BLaER1 treated with 17β-estradiol and CSF1 and Interleukin-3, amounts not matched to agents 10 nM and 100 nM (cell line): ENCODE data around the gene SEC24A.
"Not testable (repeated sequence)": the region's sequence is repeated elsewhere in the genome, so short reads cannot be mapped to it uniquely, and the experiment has no call there.

Experiments used
- H3K27ac ChIP-seq, 11 experiments: shearing (Covaris generic); formaldehyde crosslinking; 2 replicates each; pipeline ENCODE4 v1.8.1; 2022
- H3K27me3 ChIP-seq, 11 experiments: shearing (Covaris generic); formaldehyde crosslinking; 2 replicates each; pipeline ENCODE4 v1.8.1; 2022
- H3K36me3 ChIP-seq, 11 experiments: shearing (Covaris generic); formaldehyde crosslinking; 2 replicates each; pipeline ENCODE4 v1.8.1; 2022
- H3K4me1 ChIP-seq, 10 experiments: shearing (Covaris generic); formaldehyde crosslinking; 2 replicates each; pipeline ENCODE4 v1.8.1; 2022
- H3K4me2 ChIP-seq, 11 experiments: shearing (Covaris generic); formaldehyde crosslinking; 2 replicates each; pipeline ENCODE4 v1.8.1; 2022
- H3K4me3 ChIP-seq, 10 experiments: shearing (Covaris generic); formaldehyde crosslinking; 2 replicates each; pipeline ENCODE4 v1.8.1; 2022
- H3K9ac ChIP-seq, 11 experiments: shearing (Covaris generic); formaldehyde crosslinking; 2 replicates each; pipeline ENCODE4 v1.8.1; 2022
- H3K9me3 ChIP-seq, 11 experiments: shearing (Covaris generic); formaldehyde crosslinking; replicated peaks in 1 of 11; 2 replicates each; pipeline ENCODE4 v1.8.1; 2022
- H4K20me1 ChIP-seq, 11 experiments: shearing (Covaris generic); formaldehyde crosslinking; 2 replicates each; pipeline ENCODE4 v1.8.1; 2022
- Cebpa-rat ChIP-seq, 11 experiments: shearing (Covaris generic); IDR thresholded peaks; 2 replicates each; pipeline ENCODE4 v1.8.1; 2022

SEC24A gene

DNA sequence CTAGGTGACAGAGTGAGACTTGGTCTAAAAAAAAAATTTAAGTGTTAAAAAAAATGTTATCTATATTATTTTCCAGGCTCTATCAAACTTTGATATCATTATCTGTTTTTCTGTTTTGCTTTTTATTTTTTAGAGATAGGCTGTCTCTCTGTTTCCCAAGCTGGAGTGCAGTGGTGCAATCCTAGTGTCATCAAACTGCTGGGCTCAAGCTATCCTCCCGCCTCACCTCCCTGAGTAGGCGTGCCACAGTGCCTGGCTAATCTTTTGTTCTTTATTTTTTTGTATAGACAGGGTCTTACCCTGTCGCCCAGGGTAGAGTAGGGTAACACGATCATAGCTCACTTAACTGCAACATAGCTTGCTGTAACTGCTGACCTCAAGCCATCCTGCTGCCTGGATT lies 14.4 kb downstream of the SEC24A start:
- no peak overlapping the region for H3K9ac ChIP-seq
- H3K27ac ChIP-seq = no peak overlapping the region
- peaks cover 11 to 80% (median 46%) of the 10 kb centered on the region in 11 experiments; a peak in 17 of 22 replicates for H4K20me1 ChIP-seq
- peaks cover 61 to 90% (median 73%) of the 10 kb centered on the region in 11 experiments for H3K36me3 ChIP-seq
- peaks cover 0 to 4% (median 0%) of the 10 kb centered on the region in 10 experiments; a peak in 1 of 20 replicates for H3K4me1 ChIP-seq
- no peak overlapping the region for H3K4me3 ChIP-seq
- no peak overlapping the region for H3K4me2 ChIP-seq
- no peak for TF ChIP-seq Cebpa-rat (IDR thresholded peaks at IDR 0.05)
- no peaks in the 10 kb centered on the region for H3K27me3 ChIP-seq
- no peaks in the 10 kb centered on the region for H3K9me3 ChIP-seq

DNA sequence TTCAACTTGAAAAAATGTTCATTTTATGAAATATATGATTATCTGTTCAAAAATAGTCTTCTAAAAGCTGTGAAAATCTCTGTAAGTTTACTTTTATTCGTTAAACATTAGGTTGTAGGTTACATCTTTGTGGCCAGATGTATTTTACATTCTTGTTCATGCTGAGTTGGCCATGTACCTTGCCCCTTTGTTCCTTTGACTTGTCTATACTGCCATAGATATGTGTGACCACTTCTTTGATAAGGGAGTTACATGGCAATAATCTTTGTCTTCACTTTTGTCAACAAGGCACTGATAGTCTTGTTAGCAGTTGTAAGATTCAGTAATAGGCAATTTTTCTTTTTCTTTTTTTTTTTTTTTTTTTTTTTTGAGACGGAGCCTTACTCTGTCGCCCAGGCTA lies 15.9 kb downstream of the SEC24A start:
- H3K9me3 ChIP-seq = no peaks in the 10 kb centered on the region
- peaks cover 68 to 99% (median 76%) of the 10 kb centered on the region in 11 experiments for H3K36me3 ChIP-seq
- H4K20me1 ChIP-seq = peaks cover 11 to 71% (median 37%) of the 10 kb centered on the region in 11 experiments; a peak in 16 of 22 replicates
- H3K4me3 ChIP-seq = no peak overlapping the region
- no peak overlapping the region for H3K4me2 ChIP-seq
- H3K9ac ChIP-seq = no peak overlapping the region
- TF ChIP-seq Cebpa-rat (IDR thresholded peaks at IDR 0.05) = no peak
- H3K27ac ChIP-seq = no peak overlapping the region
- H3K4me1 ChIP-seq = peaks cover 0 to 4% (median 0%) of the 10 kb centered on the region in 10 experiments; a peak in 1 of 20 replicates
- H3K27me3 ChIP-seq = no peaks in the 10 kb centered on the region

DNA sequence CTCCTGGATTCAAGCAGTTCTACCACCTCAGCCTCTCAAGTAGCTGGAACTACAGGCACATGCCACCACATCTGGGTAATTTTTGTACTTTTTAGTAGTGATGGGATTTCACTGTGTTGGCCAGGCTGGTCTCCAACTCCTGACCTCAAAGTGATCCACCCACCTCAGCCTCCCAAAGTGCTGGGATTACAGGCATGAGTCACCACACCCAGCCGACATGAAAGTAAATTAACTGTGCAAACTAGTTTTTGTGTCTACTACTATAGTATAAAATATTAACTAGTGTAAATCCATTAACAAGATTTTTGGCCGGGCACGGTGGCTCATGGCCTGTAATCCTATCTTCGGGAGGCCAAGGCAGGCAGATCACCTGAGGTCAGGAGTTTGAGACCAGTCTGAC lies 25.0 kb downstream of the SEC24A start:
- H4K20me1 ChIP-seq = peaks cover 0 to 29% (median 4%) of the 10 kb centered on the region in 11 experiments; a peak in 8 of 22 replicates
- H3K9ac ChIP-seq, H3K27ac ChIP-seq, H3K9me3 ChIP-seq, H3K4me1 ChIP-seq, H3K4me2 ChIP-seq, H3K4me3 ChIP-seq, H3K27me3 ChIP-seq: not testable (repeated sequence)
- peaks cover 84 to 99% (median 93%) of the 10 kb centered on the region in 11 experiments for H3K36me3 ChIP-seq

DNA sequence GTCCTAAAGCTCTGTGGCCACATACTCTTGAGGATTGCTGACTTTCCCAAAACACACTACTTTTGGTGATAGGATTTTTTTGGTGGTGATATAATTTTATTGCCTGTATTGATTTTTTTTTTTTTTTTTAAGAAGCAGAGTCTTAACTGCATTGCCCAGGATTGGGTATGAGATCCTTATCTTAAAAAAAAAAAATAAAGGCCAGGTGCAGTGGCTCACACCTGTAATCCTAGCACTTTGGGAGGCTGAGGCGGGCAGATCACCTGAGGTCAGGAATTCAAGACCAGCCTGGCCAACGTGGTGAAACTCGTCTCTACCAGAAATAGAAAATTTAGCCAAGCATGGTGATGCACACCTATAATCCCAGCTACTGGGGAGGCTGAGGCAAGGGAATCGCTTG lies 28.8 kb downstream of the SEC24A start:
- peaks cover 95 to 100% (median 99%) of the 10 kb centered on the region in 11 experiments for H3K36me3 ChIP-seq
- H3K4me2 ChIP-seq, H3K27ac ChIP-seq, H3K9ac ChIP-seq, H3K9me3 ChIP-seq, H4K20me1 ChIP-seq, H3K27me3 ChIP-seq, H3K4me1 ChIP-seq, H3K4me3 ChIP-seq: not testable (repeated sequence)

DNA sequence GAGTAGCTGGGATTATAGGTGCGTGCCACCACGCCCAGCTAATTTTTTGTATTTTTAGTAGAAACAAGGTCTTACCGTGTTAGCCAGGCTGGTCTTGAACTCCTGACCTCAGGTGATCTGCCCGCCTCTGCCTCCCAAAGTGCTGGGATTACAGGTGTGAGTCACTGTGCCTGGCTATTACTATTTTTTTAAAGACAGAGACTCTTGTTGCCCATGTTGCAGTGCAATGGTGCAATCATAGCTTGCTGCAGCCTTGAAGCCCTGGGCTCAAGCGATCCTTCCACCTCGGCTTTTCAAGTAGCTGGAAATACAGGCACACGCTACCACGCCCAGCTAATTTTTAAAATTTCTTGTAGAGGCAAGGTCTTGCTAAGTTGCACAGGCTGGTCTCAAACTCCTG lies 41.6 kb downstream of the SEC24A start:
- H3K4me1 ChIP-seq, H3K4me3 ChIP-seq, H3K27me3 ChIP-seq, H3K9ac ChIP-seq, H3K27ac ChIP-seq, H4K20me1 ChIP-seq, H3K9me3 ChIP-seq, H3K4me2 ChIP-seq: not testable (repeated sequence)
- peaks cover 80 to 100% (median 93%) of the 10 kb centered on the region in 11 experiments for H3K36me3 ChIP-seq

DNA sequence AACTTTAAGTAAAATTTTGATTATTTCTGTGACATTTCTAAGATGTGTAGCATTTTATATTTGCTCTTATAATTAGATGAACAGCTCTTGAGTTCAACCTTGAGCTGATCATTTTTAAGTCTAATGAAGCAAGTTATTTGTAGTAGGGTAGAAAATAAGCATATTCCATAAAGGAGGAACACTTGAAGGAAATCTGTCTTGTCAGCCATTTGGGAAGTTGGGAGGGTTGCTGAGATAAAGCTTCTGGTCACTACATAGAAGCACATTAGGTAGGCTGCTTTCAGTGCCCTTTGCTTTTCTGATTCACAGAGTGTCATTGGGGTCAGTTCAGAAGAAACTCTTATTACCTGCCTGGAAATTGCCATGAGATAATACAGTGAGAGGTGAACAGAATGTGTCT lies 44.1 kb downstream of the SEC24A start:
- Histone ChIP-seq H3K4me2 (no peak overlapping the region), H3K4me3 (no peak overlapping the region), H3K9me3 (no peaks in the 10 kb centered on the region), H3K9ac (no peak overlapping the region), H4K20me1 (no peaks in the 10 kb centered on the region; a peak in 1 of 22 replicates), H3K4me1 (no peaks in the 10 kb centered on the region), H3K27me3 (no peaks in the 10 kb centered on the region), H3K27ac (no peak overlapping the region), H3K36me3 (peaks cover 69 to 96% (median 85%) of the 10 kb centered on the region in 11 experiments)
- no peak for TF ChIP-seq Cebpa-rat (IDR thresholded peaks at IDR 0.05)

DNA sequence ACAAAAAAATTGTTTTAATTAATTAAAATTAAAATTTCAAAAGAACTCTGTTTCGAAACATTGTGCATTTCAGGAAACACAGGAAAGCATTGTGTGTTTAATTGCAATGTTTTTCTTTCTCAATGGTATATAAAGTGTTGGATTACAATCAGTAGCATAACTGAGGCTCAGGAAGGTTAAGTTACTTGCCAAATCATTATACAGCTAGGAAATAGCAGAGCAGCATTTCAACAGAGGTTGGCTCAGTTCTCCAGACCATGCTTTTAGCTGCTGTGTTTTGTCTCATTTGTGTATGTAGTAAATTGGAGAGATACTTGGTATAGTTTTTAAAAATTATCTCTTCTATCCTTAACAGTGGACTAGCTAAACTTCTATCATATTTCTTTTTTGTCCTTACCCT lies 59.7 kb downstream of the SEC24A start:
- Histone ChIP-seq H3K27ac (no peak overlapping the region), H3K36me3 (peaks cover 87 to 100% (median 94%) of the 10 kb centered on the region in 11 experiments)
- no peak for TF ChIP-seq Cebpa-rat (IDR thresholded peaks at IDR 0.05)

DNA sequence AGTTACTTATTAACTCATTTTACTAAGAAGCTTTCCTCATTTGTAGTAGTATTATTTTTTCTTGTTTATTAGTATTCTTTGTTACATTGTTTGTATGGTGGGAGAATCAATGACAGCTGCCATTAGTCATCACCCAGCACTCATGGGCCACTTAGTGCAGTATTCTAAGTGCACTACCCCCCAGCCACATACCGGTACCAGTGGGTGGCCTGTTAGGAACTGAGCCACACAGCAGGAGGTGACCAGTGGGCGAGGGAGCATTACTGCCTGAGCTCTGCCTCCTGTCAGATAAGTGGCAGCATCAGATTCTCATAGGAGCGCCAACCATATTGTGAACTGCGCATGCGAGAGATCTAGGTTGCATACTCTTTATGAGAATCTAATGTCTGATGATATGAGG lies 65.5 kb downstream of the SEC24A start:
- Histone ChIP-seq H3K9me3 (no peaks in the 10 kb centered on the region), H3K36me3 (peaks cover 86 to 100% (median 94%) of the 10 kb centered on the region in 11 experiments), H3K4me1 (no peaks in the 10 kb centered on the region), H3K27me3 (no peaks in the 10 kb centered on the region), H3K4me2 (no peak overlapping the region), H3K9ac (no peak overlapping the region), H3K27ac (no peak overlapping the region), H4K20me1 (no peaks in the 10 kb centered on the region), H3K4me3 (no peak overlapping the region)
- TF ChIP-seq Cebpa-rat (IDR thresholded peaks at IDR 0.05) = no peak

More for the DNA sequence above, 59.7 kb downstream of the SEC24A start:
- no peaks in the 10 kb centered on the region for H3K9me3 ChIP-seq
- H3K4me2 ChIP-seq = no peak overlapping the region
- H3K4me1 ChIP-seq = no peaks in the 10 kb centered on the region
- H3K4me3 ChIP-seq = no peak overlapping the region
- no peak overlapping the region for H3K9ac ChIP-seq
- no peaks in the 10 kb centered on the region; a peak in 1 of 22 replicates for H4K20me1 ChIP-seq
- H3K27me3 ChIP-seq = no peaks in the 10 kb centered on the region

DNA sequence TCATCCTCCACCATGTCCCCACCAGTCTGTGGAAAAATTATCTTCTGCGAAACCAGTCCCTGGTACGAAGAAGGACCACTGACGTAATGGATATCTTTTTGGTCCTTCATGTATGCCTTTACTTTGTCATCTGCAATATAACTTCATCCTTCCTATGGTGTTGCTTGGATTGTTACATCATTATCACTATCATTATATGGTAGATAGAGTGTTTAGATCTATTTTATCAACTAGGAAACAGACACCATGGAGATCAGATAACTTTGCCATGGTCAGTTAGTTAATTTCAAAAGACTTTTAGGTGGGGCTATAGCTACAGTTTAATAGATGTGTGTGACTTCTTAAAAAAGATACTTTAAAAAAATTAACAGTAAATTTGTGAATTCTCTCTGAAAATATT lies 66.0 kb downstream of the SEC24A start:
- Histone ChIP-seq H4K20me1 (no peaks in the 10 kb centered on the region), H3K4me2 (no peak overlapping the region), H3K27ac (no peak overlapping the region), H3K4me1 (no peaks in the 10 kb centered on the region), H3K9me3 (no peaks in the 10 kb centered on the region), H3K36me3 (peaks cover 86 to 100% (median 94%) of the 10 kb centered on the region in 11 experiments), H3K4me3 (no peak overlapping the region), H3K9ac (no peak overlapping the region), H3K27me3 (no peaks in the 10 kb centered on the region)
- no peak for TF ChIP-seq Cebpa-rat (IDR thresholded peaks at IDR 0.05)

DNA sequence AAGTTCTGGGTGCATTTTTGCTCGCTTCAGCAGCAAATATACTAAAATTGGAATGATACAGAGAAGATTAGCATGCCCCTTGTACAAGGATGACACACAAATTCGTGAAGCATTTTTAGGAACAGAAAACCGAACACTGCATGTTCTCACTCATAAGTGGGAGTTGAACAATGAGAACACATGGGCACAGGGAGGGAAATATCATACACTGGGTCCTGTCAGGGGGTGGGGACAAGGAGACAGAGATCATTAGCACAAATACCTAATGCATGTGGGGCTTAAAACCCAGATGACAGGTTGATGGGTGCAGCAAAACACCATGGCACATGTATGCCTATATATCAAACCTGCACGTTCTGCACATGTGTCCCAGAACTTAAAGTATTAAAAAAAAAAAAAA lies 66.9 kb downstream of the SEC24A start:
- peaks cover 85 to 100% (median 94%) of the 10 kb centered on the region in 11 experiments for H3K36me3 ChIP-seq
- H3K9ac ChIP-seq, H3K27me3 ChIP-seq, H3K4me3 ChIP-seq, H4K20me1 ChIP-seq, H3K4me2 ChIP-seq, H3K27ac ChIP-seq, H3K9me3 ChIP-seq, H3K4me1 ChIP-seq: not testable (repeated sequence)
